GM12873 (cell line): ENCODE results near the gene GTPBP1.

Experiments used
- CTCF ChIP-seq: IDR thresholded peaks from 2 replicates; pipeline ENCODE4 v1.5.1; 2012; ENCODE audit warnings: low read depth, mild to moderate bottlenecking, moderate library complexity, low read length, control low read depth; ENCODE audit not compliant: insufficient read depth; ENCODE audit errors: missing control alignments

Gene GTPBP1

GRCh38 chr22:38705235-38706100 is at the start of gene GTPBP1:
Gene GTPBP1 (plus strand): TSS chr22:38705944. CDS start chr22:38705956, 12 bp downstream.
- no peak for TF ChIP-seq CTCF

GRCh38 chr22:38656256-38657044 is 49.3 kb upstream of the GTPBP1 start, which contains the start of the genes CBY1 and FAM227A:
Gene CBY1 (plus strand): TSS chr22:38656638. CDS start chr22:38668055, 11,417 bp downstream.
Gene FAM227A (minus strand): TSS chr22:38656392. CDS start chr22:38650168, 6,224 bp downstream.
- TF ChIP-seq CTCF, result no peak

- no peak for TF ChIP-seq CTCF
Measured at GRCh38 chr22:38657045-38657909, 48.5 kb upstream of the GTPBP1 start.

GRCh38 chr22:38674888-38675287 is 30.9 kb upstream of the GTPBP1 start:
- no peak for TF ChIP-seq CTCF

GRCh38 chr22:38675833-38676232 is 29.9 kb upstream of the GTPBP1 start:
- TF ChIP-seq CTCF, result no peak

- peak; percentile 69 for TF ChIP-seq CTCF
Measured at GRCh38 chr22:38681582-38682335, 24.0 kb upstream of the GTPBP1 start, which contains the start of gene TOMM22. Gene TOMM22 (plus strand): TSS chr22:38681957. CDS start chr22:38681979, 22 bp downstream.
